LNCAP (cell line): ENCODE measurements around the gene TMCC3.

Source experiments
- TF ChIP-seq, protein P1 (sequence below): fragments of 450-650 bp; IDR thresholded peaks from 2 replicates; pipeline ENCODE4 v1.5.1; 2017; ENCODE audit warnings: mild to moderate bottlenecking

Gene TMCC3

DNA sequence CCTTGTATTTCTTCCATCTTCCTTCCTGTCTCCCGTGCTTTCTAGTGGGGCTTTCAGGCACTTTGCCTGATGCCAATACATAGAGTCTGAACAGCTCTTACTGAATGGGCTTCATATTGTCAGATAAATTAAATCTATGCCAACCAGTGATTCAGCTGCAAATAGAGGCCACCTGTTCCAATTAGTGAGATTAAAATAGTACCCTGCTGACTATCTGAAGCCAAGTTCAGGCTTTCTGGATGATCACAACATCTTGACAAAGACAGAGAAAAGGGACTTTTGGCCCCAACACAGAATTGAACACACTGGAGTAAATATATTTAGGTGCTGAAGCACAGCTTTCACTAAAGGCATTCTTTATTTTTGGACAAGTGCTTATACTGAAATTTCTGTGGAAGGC lies 11.8 kb downstream of the TMCC3 start:
- TF ChIP-seq, protein P1, sequence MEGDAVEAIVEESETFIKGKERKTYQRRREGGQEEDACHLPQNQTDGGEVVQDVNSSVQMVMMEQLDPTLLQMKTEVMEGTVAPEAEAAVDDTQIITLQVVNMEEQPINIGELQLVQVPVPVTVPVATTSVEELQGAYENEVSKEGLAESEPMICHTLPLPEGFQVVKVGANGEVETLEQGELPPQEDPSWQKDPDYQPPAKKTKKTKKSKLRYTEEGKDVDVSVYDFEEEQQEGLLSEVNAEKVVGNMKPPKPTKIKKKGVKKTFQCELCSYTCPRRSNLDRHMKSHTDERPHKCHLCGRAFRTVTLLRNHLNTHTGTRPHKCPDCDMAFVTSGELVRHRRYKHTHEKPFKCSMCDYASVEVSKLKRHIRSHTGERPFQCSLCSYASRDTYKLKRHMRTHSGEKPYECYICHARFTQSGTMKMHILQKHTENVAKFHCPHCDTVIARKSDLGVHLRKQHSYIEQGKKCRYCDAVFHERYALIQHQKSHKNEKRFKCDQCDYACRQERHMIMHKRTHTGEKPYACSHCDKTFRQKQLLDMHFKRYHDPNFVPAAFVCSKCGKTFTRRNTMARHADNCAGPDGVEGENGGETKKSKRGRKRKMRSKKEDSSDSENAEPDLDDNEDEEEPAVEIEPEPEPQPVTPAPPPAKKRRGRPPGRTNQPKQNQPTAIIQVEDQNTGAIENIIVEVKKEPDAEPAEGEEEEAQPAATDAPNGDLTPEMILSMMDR = no peak

DNA sequence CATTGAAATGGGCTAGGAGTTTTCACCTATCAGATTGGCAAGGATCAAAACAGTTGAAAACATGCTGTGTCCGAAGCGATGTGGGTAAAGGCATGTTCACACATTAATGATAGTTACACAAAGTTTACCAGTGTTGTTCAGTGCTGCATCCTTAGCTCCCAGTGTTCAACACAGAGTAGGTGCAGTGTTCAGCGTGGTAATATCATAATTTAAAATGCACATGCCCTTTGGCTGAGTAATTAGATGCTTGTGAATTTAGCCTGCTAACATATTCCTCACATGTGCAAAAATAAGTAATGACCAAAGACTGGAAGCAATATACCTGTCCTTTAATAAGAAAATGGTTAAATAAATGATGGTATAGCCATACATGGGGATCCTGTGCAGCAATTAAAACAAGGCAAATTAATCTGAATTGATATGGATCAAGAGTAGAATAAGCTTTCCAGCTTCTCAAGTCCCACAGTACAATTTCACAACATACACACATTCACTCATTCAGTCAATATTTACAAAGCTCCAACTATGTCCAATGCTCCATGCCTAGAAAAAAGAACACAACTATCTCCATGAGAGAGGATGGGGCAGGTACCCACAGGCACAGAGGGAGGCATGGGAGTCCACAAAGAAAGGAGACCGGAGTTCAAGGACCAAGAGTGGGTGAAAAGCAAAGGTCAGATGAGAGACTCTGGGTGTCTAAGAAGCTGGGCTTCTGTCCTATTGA lies 12.8 kb downstream of the TMCC3 start:
- TF ChIP-seq, protein P1 = no peak

DNA sequence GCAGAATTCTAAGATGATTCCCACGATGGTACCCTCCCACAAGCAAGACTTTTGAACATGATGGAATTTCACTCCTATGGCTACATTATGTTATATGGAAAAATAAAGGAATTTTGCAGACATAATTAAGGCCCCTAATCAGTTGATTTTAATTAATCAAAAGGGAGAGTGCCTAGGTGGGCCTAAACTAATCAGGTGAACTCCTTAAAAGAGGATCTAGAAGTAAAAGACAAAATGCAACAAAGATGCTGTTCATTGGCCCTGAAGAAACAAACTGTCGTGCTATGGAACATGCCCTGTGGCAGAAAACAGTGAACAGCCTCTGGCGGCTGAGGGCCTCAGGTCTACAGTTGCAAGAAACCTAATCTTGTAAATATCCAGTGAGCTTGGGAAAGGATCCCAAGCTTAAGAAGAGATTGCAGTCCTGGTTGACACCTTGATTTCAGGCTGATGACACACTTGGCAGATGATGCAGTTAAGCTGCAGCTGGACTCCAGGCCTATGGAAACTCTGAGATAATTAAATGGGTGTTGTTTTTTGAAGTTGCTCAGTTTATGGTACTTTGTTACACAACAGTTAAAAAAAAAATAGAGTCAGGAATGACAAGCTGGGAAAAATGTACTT lies 13.8 kb downstream of the TMCC3 start:
- TF ChIP-seq, protein P1 = no peak

DNA sequence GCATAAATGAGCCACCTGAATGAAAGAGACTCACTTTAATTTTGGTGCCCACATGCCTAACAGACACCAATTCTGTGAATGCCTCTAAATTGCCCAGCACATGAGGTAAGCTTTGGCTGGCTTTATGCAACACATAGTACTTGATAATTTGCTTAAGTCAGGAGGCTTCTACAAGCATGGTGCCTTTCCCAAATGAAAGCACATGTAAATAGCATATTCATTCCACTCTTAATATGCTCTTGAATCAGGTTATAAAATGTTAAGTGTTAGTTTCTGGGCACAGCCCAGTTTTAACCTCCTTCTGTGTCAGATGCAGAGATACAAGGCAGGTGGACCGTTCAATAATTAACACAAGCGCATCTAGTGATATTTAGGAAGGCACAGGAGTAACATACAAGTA lies 15.6 kb downstream of the TMCC3 start:
- TF ChIP-seq, protein P1 = no peak

DNA sequence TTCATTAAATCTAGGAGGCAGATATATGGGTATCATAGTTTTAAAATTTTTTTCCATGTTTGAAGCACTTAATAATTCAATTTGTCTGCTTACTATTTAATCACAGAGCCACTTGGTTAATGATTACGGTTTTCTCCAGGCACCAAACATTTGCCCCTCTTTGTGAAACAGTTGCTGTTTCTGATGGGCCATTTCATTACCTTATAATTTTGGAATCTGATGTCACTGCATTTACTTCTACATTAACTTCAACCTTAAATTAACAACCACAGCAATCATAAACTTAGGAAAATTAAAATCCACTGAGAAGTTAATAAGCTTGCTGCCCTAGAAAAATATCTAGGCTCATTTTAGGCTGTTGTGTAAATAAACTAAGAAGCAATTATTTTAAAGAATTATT lies 17.0 kb downstream of the TMCC3 start:
- TF ChIP-seq, protein P1 = no peak

DNA sequence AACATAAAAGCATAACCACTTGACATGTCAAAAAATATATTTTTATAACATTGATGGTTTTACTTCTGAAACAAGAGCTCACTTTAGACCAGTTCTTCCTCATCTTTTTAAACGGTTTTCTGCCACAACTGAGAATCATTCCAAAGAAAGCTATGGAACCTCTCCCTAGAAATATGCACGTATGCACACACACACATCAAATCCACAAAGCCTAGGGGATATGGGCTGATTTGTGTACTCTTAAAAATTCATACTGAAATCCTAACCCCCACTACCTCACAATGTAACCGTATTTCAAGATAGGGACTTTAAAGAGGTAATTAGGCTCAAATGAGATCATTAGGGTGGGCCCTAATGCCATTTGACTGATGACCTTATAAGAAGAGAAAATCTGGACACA lies 19.3 kb downstream of the TMCC3 start:
- TF ChIP-seq, protein P1 = no peak

DNA sequence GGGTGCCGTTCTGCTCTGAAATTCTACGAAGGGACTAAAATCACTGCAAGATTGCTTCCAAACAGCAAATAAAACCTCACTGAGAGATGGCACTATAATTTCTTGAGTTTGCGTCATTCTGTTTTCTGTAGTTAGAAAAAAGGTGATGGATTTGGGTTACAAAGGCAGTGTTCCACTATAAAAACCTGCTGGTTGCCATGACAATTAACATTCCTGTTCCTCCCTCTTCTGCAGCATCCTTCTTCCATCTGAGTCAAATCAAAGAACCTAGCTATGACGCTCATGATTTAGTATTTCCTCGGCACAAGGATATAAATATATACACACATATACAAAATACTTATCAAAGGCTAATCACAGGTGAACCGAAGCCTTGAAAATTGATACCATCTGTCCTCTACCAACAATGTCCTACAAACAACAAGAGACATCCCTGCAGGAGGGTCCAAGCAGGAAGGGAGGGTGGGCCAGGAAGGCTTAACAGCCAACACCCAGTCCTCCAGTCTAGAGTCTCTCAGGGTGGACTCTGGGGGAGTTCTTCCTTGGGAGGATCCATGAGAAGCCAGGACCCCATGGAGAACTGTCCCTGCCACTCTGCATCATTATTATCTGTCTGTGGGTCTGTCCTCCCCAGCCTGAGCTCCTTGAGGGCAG lies 21.4 kb downstream of the TMCC3 start:
- TF ChIP-seq, protein P1 = no peak
